Left lung (tissue), 10 donors: ENCODE measurements around the gene SCAMP2. TPM values are rescaled to one million over a fixed set of nuclear protein-coding genes. Genes with fewer than 3 reads are reported as not detected.

Experiments
- ATAC-seq: fragments of 200-7000 bp; cut with Tn5 transposase; one replicate; pipeline ENCODE4 v1.9.1; 2020; ENCODE audit warnings: moderate library complexity
- DNase-seq, 4 donors: peaks; one replicate each; pipeline ENCODE4 v3.0.0-alpha.2; 2013 to 2020
- H3K27ac ChIP-seq, 2 donors: fragments of 200-600 bp; sonication (generic) in 1 of 2; one replicate each; pipeline versions ENCODE4 v1.5.0 to v1.8.0; 2020 to 2021
- H3K27me3 ChIP-seq, 2 donors: fragments of 200-600 bp; sonication (generic) in 1 of 2; one replicate each; pipeline versions ENCODE4 v1.5.0 to v1.8.0; 2020 to 2021
- H3K36me3 ChIP-seq, 2 donors: fragments of 200-600 bp; sonication (generic) in 1 of 2; one replicate each; pipeline versions ENCODE4 v1.5.0 to v1.8.0; 2020 to 2021
- H3K4me1 ChIP-seq, 2 donors: fragments of 200-600 bp; one replicate each; pipeline ENCODE4 v1.8.0; 2021
- H3K4me3 ChIP-seq, 2 donors: fragments of 200-600 bp; sonication (generic) in 1 of 2; one replicate each; pipeline versions ENCODE4 v1.5.0 to v1.8.0; 2020 to 2021; ENCODE audit warnings: mild to moderate bottlenecking in 1 of 2
- H3K9me3 ChIP-seq, 2 donors: fragments of 200-600 bp; sonication (generic) in 1 of 2; one replicate each; pipeline versions ENCODE4 v1.5.0 to v1.8.0; 2020 to 2021
- intact Hi-C, 2 donors: fragments of 100-400 bp; cut with DNase I; formaldehyde crosslinking; loops; one replicate each; pipeline versions ENCODE4 v1.11.2 to v1.14.2; 2022
- polyA plus RNA-seq, 6 donors: library from polyadenylated mRNA; unstranded; fragments of 120-200 nt; gene quantifications; one replicate each; pipeline ENCODE4 v1.2.1, GENCODE V29; 2013; ENCODE audit not compliant: insufficient read length in 6 of 6
- total RNA-seq, 2 donors: library from RNA; stranded (reverse); fragmentation: NEBNext Ultra II Directional; extraction: Animal tissue kit (Norgen Biotek cat#: 25700); gene quantifications; one replicate each; pipeline ENCODE4 v1.2.1, GENCODE V29; 2021
- TF ChIP-seq, protein P1 (sequence below), 2 donors: fragments of 200-600 bp; sonication (generic) in 1 of 2; IDR thresholded peaks; one replicate each; pipeline versions ENCODE4 v1.5.0 to v1.8.0; 2021; ENCODE audit warnings: antibody characterized with exemption in 2 of 2
- donor health status: DM: no; HTN: yes; CAD: no.
- donor health status: DM: no; HTN: no; CAD: no.

SCAMP2 gene
- total and polyA plus RNA-seq, 8 donors: 42.8 to 138 (median 48.0) TPM

DNA sequence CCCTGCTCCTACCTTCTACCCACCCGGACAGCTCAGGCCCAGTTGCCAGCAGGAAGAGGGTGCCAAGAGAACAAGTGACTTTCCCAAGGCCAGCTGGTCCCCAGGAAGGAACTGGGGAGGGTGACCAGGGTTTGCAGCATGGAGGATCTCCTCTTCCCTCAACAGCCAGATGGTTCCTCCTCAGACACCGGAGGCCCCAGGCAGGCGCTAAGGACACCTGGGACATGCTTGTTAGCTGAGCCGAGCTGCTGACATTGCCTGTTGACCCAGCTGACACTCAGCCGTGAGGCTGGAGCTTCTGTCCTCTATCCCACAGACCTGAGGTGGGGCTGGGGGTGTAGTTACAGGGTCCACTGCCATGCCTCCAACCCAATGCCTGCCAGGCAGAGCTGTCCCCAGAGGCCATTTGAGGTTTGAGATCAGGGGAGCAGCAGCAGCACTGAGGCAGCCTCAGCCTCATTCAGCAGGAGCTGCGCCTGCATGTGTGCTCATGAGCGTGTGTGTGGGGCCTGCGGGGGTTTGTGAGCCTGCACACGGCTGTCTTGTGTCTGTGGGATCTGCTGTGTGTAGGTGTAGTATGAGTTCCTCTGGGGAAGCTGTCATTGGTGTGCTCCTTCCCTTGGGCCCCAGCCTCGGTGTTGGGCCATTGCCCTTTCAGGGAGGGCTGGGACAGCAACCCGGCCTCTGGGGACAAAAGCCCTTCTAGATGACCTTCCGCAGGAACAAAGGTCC lies 39.6 kb downstream of the SCAMP2 start:
- Histone ChIP-seq H3K36me3 (peaks cover 0 to 29% of the 10 kb centered on the region in 2 donors), H3K27ac (no peak overlapping the region), H3K4me3 (no peak overlapping the region), H3K27me3 (peaks cover 0 to 7% of the 10 kb centered on the region in 2 donors), H3K4me1 (no peaks in the 10 kb centered on the region), H3K9me3 (no peaks in the 10 kb centered on the region)
- TF ChIP-seq, protein P1, sequence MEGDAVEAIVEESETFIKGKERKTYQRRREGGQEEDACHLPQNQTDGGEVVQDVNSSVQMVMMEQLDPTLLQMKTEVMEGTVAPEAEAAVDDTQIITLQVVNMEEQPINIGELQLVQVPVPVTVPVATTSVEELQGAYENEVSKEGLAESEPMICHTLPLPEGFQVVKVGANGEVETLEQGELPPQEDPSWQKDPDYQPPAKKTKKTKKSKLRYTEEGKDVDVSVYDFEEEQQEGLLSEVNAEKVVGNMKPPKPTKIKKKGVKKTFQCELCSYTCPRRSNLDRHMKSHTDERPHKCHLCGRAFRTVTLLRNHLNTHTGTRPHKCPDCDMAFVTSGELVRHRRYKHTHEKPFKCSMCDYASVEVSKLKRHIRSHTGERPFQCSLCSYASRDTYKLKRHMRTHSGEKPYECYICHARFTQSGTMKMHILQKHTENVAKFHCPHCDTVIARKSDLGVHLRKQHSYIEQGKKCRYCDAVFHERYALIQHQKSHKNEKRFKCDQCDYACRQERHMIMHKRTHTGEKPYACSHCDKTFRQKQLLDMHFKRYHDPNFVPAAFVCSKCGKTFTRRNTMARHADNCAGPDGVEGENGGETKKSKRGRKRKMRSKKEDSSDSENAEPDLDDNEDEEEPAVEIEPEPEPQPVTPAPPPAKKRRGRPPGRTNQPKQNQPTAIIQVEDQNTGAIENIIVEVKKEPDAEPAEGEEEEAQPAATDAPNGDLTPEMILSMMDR (IDR thresholded peaks at IDR 0.05): no peak
- DNase-seq: no peak
- intact Hi-C loops: no loop called here
- no peak for ATAC-seq

- Histone ChIP-seq H3K27ac (no peak overlapping the region), H3K27me3 (peaks cover 0 to 14% of the 10 kb centered on the region in 2 donors), H3K9me3 (no peaks in the 10 kb centered on the region), H3K4me3 (no peak overlapping the region), H3K4me1 (no peaks in the 10 kb centered on the region), H3K36me3 (peaks cover 0 to 22% of the 10 kb centered on the region in 2 donors)
- TF ChIP-seq, protein P1 (IDR thresholded peaks at IDR 0.05): no peak
- DNase-seq: no peak
- intact Hi-C loops: no loop called here
- ATAC-seq: no peak
Observed at GRCh38 chr15:74832826-74833225, 40.3 kb downstream of the SCAMP2 start.

DNA sequence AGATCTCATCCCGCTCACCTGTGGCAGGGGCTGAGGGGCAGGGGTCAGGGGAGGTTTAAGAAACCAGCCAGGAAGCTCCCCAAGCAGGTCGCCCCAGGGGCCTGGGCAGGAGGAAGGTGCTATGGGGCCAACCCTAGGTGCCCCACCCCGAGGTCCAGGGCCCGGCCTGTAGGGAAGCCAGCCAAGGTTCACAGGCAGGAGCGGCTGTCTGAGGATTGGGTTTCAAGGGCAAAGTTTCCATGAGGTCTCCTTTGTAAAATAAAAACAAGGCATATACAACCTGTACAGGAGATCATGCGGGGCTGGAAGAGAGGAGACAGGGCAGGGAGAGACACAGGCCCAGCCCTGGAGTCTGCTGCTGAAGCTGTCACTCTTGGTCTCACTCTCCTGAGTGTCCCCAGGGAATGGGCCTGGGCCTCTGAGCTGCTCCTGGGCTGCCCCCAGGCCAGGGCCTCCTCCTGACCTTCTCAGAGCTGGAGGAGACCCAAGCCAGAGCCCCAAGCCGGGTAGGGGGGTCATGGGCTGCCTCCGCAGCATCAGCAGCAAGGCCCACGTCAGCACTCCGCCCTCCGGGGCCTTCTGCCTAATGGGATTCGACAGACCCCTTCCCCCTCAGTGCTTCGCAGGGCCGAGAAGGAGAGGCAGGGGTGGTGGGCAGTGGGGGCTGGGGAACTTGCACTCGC lies 41.2 kb downstream of the SCAMP2 start:
- no peaks in the 10 kb centered on the region for H3K9me3 ChIP-seq
- H3K27me3 ChIP-seq: peaks cover 2 to 23% of the 10 kb centered on the region in 2 donors
- no peak for ATAC-seq
- no peak overlapping the region for H3K27ac ChIP-seq
- H3K4me1 ChIP-seq: no peaks in the 10 kb centered on the region
- no peak overlapping the region for H3K4me3 ChIP-seq
- no peak for DNase-seq
- peaks cover 0 to 16% of the 10 kb centered on the region in 2 donors for H3K36me3 ChIP-seq
- intact Hi-C loops: no loop called here
- TF ChIP-seq, protein P1 (IDR thresholded peaks at IDR 0.05): no peak

- DNase-seq (no peak), ATAC-seq (no peak)
- TF ChIP-seq, protein P1 (IDR thresholded peaks at IDR 0.05): no peak
- H3K27me3 ChIP-seq: peaks cover 9 to 34% of the 10 kb centered on the region in 2 donors
- intact Hi-C loops: no loop called here
- no peaks in the 10 kb centered on the region for H3K4me1 ChIP-seq
- no peaks in the 10 kb centered on the region for H3K9me3 ChIP-seq
- no peak overlapping the region for H3K4me3 ChIP-seq
- H3K36me3 ChIP-seq: peaks cover 0 to 5% of the 10 kb centered on the region in 2 donors
- H3K27ac ChIP-seq: no peak overlapping the region
Observed at GRCh38 chr15:74830868-74831267, 42.3 kb downstream of the SCAMP2 start.

DNA sequence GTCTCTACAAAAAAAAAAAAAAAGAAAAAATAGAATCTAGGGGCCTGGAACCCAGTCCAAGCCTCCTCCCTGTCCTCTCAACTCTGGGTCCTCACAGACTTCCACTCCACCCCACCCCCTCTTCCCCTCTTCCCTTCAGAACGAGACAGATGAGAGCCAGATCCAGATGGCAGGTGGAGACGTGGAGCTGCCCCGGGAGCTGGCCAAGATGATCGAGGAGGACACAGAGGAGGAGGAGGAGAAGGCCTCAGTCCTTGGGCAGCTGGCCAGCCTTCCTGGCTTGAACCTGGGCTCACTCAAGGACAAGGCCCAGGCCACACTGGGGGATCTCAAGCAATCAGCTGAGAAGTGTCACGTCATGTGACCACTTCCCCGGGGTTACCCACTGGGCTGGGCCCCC lies 43.2 kb downstream of the SCAMP2 start:
- no peak for ATAC-seq
- no peaks in the 10 kb centered on the region for H3K4me1 ChIP-seq
- intact Hi-C loops: no loop called here
- H3K27ac ChIP-seq: no peak overlapping the region
- no peaks in the 10 kb centered on the region for H3K9me3 ChIP-seq
- DNase-seq: no peak
- TF ChIP-seq, protein P1 (IDR thresholded peaks at IDR 0.05): no peak
- no peak overlapping the region for H3K4me3 ChIP-seq
- no peaks in the 10 kb centered on the region for H3K36me3 ChIP-seq
- peaks cover 9 to 43% of the 10 kb centered on the region in 2 donors for H3K27me3 ChIP-seq
